ENCODE data around the gene MED10.
A peak's percentile ranks its signal among the peaks of the same experiment; 100 is the strongest.

Gene MED10, protein sequence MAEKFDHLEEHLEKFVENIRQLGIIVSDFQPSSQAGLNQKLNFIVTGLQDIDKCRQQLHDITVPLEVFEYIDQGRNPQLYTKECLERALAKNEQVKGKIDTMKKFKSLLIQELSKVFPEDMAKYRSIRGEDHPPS

GRCh38 chr5:6377905-6378765 lies at the start of gene MED10:
Gene MED10 (minus strand): TSS chr5:6378547. CDS start chr5:6378483, 64 bp downstream.
- peak; percentile 98 for DNase-seq

DNA sequence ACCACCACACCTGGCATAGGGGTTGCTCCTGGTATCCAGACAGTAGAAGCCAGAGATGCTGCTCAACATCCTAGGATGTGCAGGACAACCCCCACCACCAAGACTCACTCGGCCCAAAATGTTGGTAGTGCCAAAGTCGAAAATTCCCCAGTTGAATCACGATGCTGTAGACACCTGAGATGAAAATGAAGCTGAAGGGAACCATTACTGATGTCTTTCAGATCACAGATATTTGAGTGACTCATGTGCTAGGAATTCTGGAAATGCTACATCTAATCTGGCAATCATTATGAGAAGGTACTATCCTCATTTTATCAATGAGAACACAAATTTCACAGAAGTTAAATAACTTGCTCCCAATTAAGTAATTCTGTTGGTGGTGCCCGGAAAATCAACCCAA lies 49.3 kb upstream of the MED10 start:
- DNase-seq = no peak

DNA sequence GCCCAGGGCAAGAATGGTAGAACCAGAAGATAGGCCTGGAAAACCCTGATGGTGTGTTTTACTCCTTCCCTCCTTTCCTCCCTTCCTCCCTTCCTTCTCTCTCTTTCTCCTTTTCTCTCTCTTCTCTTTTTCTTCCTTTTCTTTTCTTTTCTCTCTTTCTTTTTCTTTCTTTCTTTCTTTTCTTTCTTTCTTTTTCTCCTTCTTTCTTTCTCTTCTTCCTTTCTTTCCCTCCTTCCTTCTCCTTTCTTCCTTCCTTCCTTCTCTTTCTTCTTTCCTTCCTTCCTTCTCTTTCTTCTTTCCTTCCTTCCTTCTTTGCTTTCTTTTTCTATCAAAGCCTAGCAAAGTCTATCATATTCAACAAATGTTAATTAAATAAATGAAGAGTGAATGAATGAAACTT lies 46.4 kb upstream of the MED10 start:
- no peak for DNase-seq

DNA sequence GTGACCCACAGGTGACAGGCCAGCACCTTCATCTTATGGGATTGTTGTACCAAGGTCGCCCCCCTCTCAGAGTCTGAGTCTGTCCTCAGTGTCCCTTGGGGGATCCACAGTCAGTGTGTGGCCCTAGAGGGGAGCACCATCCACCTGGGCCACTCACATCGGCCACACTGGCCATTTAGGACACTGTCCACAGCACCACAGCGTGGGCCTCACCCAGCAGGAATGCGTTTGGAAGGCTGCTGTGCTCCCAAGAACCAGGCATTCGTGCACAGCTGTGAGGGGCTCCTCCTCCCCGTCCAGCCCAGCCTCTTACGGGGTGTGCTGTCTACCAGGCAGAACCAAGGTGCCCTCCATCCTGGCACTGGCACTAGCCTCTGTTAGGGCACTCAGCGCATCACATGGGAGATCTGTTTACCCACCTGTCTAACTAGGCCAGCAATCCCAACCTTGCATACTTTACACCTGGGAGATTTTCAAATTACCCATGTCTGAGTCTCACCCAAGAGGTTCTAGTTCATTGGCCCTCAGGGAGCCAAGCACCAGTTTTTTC lies 45.8 kb upstream of the MED10 start:
- DNase-seq = no peak

GRCh38 chr5:6423327-6424109 lies 45.2 kb upstream of the MED10 start:
- no peak for DNase-seq

- no peak for DNase-seq
Measured at GRCh38 chr5:6419340-6419852, 41.0 kb upstream of the MED10 start.

GRCh38 chr5:6418679-6419276 lies 40.4 kb upstream of the MED10 start:
- no peak for DNase-seq

DNA sequence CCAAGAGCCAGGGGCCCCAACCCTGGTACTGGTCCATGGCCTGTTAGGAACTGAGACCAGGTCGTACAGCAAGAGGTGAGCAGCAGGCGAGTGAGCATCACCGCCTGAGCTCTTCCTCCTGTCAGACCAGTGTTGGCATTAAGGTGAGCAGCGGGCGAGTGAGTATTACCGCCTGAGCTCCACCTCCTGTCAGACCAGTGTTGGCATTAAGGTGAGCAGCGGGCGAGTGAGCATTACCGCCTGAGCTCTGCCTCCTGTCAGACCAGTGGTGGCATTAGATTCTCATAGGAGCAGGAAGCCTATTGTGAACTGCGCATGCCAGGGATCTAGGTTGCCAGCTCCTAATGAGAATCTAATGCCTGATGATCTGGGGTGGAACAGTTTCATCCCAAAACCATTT lies 39.3 kb upstream of the MED10 start:
- no peak for DNase-seq

DNA sequence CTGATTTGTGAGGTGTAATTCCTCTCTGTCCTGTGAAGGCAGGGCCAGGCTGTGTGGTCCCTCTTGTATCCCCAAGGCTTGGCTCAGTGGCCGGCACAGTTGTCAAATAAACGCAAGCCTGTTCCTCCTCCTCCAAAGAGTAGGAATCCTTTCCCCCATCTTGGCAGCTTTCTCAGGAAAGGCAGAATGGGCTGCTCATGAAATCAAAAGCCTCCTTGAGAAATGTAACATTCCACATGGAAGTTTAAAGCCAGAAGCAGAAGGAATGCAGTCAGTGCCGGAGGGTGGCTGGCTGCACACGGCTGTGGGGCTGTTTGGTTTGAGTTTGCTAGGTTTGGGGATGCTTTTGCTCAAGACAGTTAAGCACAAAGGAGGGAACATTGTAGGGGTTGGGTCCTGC lies 34.5 kb upstream of the MED10 start:
- DNase-seq = no peak

DNA sequence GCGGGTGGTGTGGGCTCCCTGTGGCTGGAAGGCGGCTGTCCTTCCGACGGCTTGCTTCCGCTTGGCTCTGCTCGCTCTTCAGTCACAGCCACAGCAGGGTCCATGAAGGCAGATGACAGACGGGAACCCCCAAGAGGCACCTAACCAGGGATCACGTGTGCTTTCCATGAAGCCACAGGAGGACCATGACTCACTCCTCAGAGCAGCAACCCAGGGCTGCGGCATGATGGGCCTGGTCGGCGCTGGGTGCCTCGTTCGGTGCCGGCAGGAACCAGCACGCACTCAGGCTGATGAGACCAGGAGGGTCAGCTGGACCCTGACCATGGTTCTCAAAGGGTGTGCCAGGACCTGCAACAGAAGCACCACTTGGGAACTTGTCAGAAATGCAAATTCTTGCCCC lies 32.8 kb upstream of the MED10 start:
- no peak for DNase-seq

DNA sequence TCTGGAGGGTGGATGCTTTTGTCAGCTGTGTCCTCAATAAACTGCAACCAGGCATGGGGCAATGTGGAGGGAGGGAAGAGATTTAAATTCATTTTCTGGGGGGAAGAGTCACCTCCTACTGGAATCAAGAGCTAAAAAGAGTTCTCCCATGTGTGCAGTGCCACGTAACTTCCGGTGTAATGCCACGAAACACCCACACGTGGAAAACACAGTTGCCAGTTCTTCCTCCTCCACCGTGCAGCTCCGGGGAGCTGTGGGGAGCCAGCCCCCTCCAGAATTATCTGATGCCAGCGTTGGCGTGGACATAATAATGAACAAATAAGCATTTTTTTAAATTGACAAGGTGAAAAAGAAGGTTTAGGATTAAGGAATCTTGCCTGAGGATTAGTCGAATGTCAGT lies 32.1 kb upstream of the MED10 start:
- no peak for DNase-seq

DNA sequence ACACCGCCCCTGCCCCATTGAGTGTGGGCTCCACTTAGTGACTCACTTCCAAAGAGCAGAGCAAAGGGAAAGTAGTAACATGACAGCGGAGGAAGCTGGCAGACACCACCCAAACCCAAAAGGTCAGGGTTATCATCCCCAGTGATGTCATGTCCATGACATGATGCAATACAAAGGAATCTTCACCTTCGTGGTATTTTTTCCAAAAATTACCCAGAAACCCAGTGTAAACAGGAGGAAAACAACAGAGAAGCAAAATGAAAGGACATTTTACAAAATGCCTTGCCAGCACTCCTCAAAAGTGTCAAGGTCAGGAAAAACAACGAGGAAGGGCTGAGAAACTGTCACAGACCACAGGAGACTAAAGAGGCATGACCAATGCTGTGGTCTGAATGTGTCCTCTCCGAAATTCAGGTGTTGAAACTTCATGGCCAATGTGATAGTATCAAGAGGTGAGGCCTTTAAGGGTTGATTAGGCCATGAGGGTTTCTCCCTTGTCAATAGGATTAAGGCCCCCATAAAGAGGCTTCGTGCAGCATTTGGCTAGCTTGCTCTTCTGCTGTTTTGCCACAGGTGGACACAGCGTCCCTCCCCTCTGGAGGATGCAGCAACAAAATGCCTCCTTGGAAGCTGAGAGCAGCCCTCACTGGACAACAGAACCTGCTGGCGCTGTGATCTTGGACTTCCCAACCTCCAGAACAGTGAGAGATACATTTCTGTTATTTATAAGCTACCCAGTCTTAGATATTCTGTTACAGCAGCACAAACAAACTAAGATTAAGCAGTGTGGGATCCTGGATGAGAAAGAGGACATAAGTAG lies 30.5 kb upstream of the MED10 start:
- no peak for DNase-seq

DNA sequence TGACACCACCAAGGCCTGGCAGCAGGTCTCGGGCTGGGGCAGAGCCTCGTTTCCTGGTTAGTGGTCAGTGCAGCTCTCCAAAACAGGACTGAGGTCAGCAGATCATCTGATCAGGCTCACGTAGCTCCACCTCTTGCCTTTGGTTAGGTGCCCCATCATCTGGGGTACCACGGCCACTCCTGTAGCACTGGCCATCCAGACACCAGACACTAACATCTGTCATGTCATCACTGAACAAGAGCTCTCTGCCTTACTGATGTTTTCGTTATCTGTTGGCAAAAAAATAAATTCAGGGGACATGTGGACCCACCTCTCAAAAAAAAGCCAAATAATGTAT lies 29.9 kb upstream of the MED10 start:
- DNase-seq = no peak

- no peak for DNase-seq
Measured at GRCh38 chr5:6407558-6408259, 29.4 kb upstream of the MED10 start.

- no peak for DNase-seq
Measured at GRCh38 chr5:6405591-6405990, 27.2 kb upstream of the MED10 start.

GRCh38 chr5:6404129-6404528 lies 25.8 kb upstream of the MED10 start:
- no peak for DNase-seq

GRCh38 chr5:6403416-6403815 lies 25.1 kb upstream of the MED10 start:
- no peak for DNase-seq

DNA sequence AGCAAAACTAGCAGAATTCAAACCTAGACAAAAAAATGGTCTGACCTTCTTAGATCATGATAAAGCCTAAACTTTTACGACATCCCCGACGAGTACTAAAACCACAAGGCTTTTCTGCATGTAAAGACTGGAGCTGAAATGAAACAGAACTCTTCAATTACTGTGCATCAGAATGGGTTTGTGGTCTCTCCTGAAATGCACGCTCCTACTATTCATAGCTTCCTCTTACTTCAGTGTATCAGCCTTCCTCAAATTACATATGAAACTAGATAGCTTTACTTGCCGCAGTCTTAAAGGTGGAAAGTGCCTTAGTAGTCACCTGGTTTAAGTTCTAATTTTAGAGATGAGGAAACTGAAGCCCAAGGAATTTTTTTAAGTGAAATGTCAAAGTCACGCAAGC lies 24.6 kb upstream of the MED10 start:
- DNase-seq = no peak

- no peak for DNase-seq
Measured at GRCh38 chr5:6401410-6401809, 23.1 kb upstream of the MED10 start.

GRCh38 chr5:6399980-6400910 lies 21.9 kb upstream of the MED10 start:
- DNase-seq = no peak

All from activated CD4-positive, alpha-beta T cell treated with anti-CD3 and anti-CD28 coated beads, Interleukin-10, Interleukin-2, amounts not matched to agents 100 ng/mL and 50 ng/mL, durations not matched to agents 16 hours and 8 hours (primary cell).